Ovary (tissue), 9 donors: ENCODE results near the gene CDK4. TPM values are rescaled to one million over a fixed set of nuclear protein-coding genes. Genes with fewer than 3 reads are reported as not detected.

Experiments
- DNase-seq, 5 donors: peaks; one replicate each; pipeline ENCODE4 v3.0.0-alpha.2; 2019 to 2020
- H3K27ac ChIP-seq, 2 donors: fragments of 200-600 bp; one replicate each; pipeline versions ENCODE4 v1.5.1 to v1.8.0; 2019 to 2022
- H3K27me3 ChIP-seq: fragments of 200-600 bp; one replicate; pipeline ENCODE4 v1.8.0; 2022
- H3K36me3 ChIP-seq: fragments of 200-600 bp; sonication (generic); one replicate; pipeline ENCODE4 v1.5.1; 2019
- H3K4me1 ChIP-seq: one replicate; pipeline ENCODE4 v1.8.1; 2013; ENCODE audit warnings: mild to moderate bottlenecking, moderate library complexity; ENCODE audit not compliant: insufficient read depth
- H3K4me3 ChIP-seq: fragments of 200-600 bp; sonication (generic); one replicate; pipeline ENCODE4 v1.5.1; 2017
- H3K9me3 ChIP-seq, 2 donors: fragments of 200-600 bp in 1 of 2; sonication (generic) in 1 of 2; one replicate each; pipeline versions ENCODE4 v1.5.1 to v1.8.1; 2013 to 2019; ENCODE audit warnings: mild to moderate bottlenecking in 1 of 2, moderate library complexity in 1 of 2
- CTCF ChIP-seq, 3 donors: fragments of 450-650 bp in 2 of 3; fragments of 200-600 bp in 1 of 3; IDR thresholded peaks; one replicate each; pipeline versions ENCODE4 v1.5.1 to v1.8.0; 2016 to 2022; ENCODE audit warnings: antibody characterized with exemption in 3 of 3, mild to moderate bottlenecking in 1 of 3
- EP300 ChIP-seq: sonication (generic); formaldehyde crosslinking; IDR thresholded peaks from one replicate; pipeline ENCODE4 v1.6.1; 2017; ENCODE audit warnings: antibody characterized with exemption
- POLR2A ChIP-seq: fragments of 450-650 bp; IDR thresholded peaks from one replicate; pipeline ENCODE4 v1.6.1; 2017; ENCODE audit warnings: antibody characterized with exemption, mild to moderate bottlenecking, moderate library complexity
- WGBS, 3 donors: extraction: QIAGEN DNeasy Blood & Tissue Kit in 1 of 3; methylation state at CpG; one replicate each; pipeline versions ENCODE4 v1.1.5 to v1.1.7; 2013 to 2017; 5-methylcytosine and 5-hydroxymethylcytosine counted together
- intact Hi-C, 4 donors: fragments of 100-400 bp; cut with DNase I; formaldehyde crosslinking; loops; one replicate each; pipeline versions ENCODE4 v1.11.0 to v1.15.1; 2022 to 2023
- polyA plus RNA-seq, 2 donors: library from polyadenylated mRNA; stranded (reverse); fragments of 200-250 nt in 1 of 2; fragments of 350-450 nt in 1 of 2; fragmentation: Illumina TruSeq in 1 of 2; extraction: RNeasy Lipid Tissue Mini Kit (QIAGEN cat#74804) in 1 of 2; gene quantifications; one replicate each; pipeline ENCODE4 v1.2.3, GENCODE V29; 2013 to 2014
- total RNA-seq, 7 donors: library from RNA; depleted of rRNA in 2 of 7; stranded (reverse); fragments of >200 nt in 2 of 7; fragmentation: NEBNext Ultra II Directional in 3 of 7; extraction: Animal tissue kit (Norgen Biotek cat#: 25700) in 3 of 7; gene quantifications; one replicate each; pipeline versions ENCODE4 v1.1.0 to v1.2.4, GENCODE V29; 2016 to 2023
- donor health status: DM: no; HTN: no; CAD: no; lungs with moderate emphysema.
- donor health status: DM: no; HTN: no; CAD: no.
- donor health status: Bipolar disorder and iron deficiency.
- donor health status: DM: yes; HTN: yes; CAD: no.
- donor health status: DM: no; HTN: no; CAD: no.
- donor health status: DM: yes; HTN: yes; CAD: no.

Gene CDK4
- total and polyA plus RNA-seq, 9 donors, result 82.7 to 175 (median 122) TPM

DNA sequence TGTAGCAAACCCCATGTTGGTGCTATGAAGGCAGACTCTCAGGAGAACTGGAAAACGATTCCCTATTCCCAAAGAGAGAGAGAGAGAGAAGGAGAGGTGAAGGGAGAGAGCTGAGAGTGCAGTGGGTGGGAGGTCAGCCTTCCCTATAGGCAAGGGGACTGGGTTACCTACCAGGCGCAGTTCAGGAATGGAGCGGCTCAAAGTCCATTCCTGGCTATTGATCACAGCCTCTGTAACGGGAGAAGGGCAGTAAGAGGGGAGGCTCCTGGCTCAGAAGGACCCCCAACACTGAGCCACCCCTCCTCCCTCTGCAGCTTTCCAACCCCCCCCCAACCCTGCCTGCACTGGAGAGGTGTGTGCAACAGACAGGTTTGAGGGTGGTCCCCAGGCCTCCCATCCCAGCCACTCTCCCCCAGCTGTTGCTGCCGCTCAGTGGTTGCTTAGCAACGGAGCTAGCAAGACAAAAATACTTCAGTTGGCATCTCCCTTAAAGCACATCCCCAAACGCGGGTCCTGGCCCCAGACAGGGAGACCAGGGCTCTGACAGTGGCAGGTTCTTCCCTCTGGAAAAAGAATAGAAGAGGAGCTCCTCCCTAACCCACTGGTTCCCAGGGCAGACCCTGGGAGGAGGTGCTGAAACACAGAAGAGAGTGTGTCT is 16.8 kb downstream of the CDK4 start:
- peaks cover 7% of the 10 kb centered on the region for H3K27me3 ChIP-seq
- 11 to 22% (median 14%) methylated on average over 8 of the region's 8 CpGs for whole genome bisulfite sequencing, 3 donors
- H3K4me1 ChIP-seq, result peaks cover 5% of the 10 kb centered on the region
- H3K27ac ChIP-seq, result no peak overlapping the region
- intact Hi-C loops, result no loop called here
- H3K9me3 ChIP-seq, result no peaks in the 10 kb centered on the region
- H3K36me3 ChIP-seq, result no peaks in the 10 kb centered on the region
- no peak for TF ChIP-seq EP300
- no peak for TF ChIP-seq POLR2A
- no peak for TF ChIP-seq CTCF (IDR thresholded peaks at IDR 0.05)
- DNase-seq, result no peak
- H3K4me3 ChIP-seq, result no peak overlapping the region

DNA sequence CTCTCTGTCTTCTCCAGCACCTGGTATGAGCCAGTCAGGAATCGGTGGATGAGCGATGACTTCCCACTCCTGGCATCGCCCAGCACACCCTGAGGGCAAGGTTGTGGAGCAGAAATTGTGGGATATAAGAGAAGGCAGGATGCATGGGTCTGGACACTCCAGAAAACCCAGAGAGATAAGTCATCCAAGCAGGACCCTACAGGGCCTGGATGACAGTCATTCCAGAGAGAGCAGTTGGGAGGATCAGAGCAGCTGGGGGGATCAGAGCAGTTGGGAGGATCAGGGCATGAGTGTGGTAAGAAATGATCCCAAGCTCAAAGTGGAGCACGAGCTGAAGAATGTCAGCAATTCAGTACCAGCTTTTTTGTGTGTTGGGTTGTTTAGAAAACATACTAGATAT is 17.5 kb downstream of the CDK4 start:
- peaks cover 7% of the 10 kb centered on the region for H3K27me3 ChIP-seq
- intact Hi-C loops, result loop anchor here in 1 of 4 donors (5.0 kb wide), 1 partner anchor 703 kb away; no protein-coding TSS in a partner anchor
- no peaks in the 10 kb centered on the region for H3K9me3 ChIP-seq
- no peak overlapping the region for H3K27ac ChIP-seq
- TF ChIP-seq EP300, result no peak
- DNase-seq, result no peak
- peaks cover 5% of the 10 kb centered on the region for H3K4me1 ChIP-seq
- no peaks in the 10 kb centered on the region for H3K36me3 ChIP-seq
- H3K4me3 ChIP-seq, result no peak overlapping the region
- 68 to 79% (median 69%) methylated on average over 4 of the region's 4 CpGs for WGBS, 3 donors

- no peak for DNase-seq
- no peak overlapping the region for H3K27ac ChIP-seq
- no peaks in the 10 kb centered on the region for H3K9me3 ChIP-seq
- peaks cover 5% of the 10 kb centered on the region for H3K4me1 ChIP-seq
- WGBS, 3 donors, result 67 to 76% (median 76%) methylated on average over 6 of the region's 6 CpGs
- TF ChIP-seq CTCF (IDR thresholded peaks at IDR 0.05) (no peak), POLR2A (no peak), EP300 (no peak)
- intact Hi-C loops, result loop anchor here in 1 of 4 donors (5.0 kb wide), 1 partner anchor 703 kb away; no protein-coding TSS in a partner anchor
- H3K36me3 ChIP-seq, result no peaks in the 10 kb centered on the region
- peaks cover 7% of the 10 kb centered on the region for H3K27me3 ChIP-seq
- no peak overlapping the region for H3K4me3 ChIP-seq
Measured at GRCh38 chr12:57733928-57734327, 18.2 kb downstream of the CDK4 start.

- TF ChIP-seq EP300 (no peak), POLR2A (no peak), CTCF (IDR thresholded peaks at IDR 0.05) (no peak)
- H3K27me3 ChIP-seq, result peaks cover 7% of the 10 kb centered on the region
- intact Hi-C loops, result loop anchor here in 1 of 4 donors (5.0 kb wide), 1 partner anchor 704 kb away; no protein-coding TSS in a partner anchor
- no peaks in the 10 kb centered on the region for H3K9me3 ChIP-seq
- 82 to 85% (median 82%) methylated on average over 11 of the region's 11 CpGs for whole genome bisulfite sequencing, 3 donors
- no peak overlapping the region for H3K4me3 ChIP-seq
- no peaks in the 10 kb centered on the region for H3K36me3 ChIP-seq
- H3K27ac ChIP-seq, result no peak overlapping the region
- DNase-seq, result peak in 1 of 5 donors; percentile 3
- peaks cover 5% of the 10 kb centered on the region for H3K4me1 ChIP-seq
Measured at GRCh38 chr12:57732726-57733593, 19.1 kb downstream of the CDK4 start.
